NCI-H146 treated with DMSO at 0.1 percent for 48 hours (cell line): ENCODE results near the gene MMRN2.
A peak's percentile ranks its signal among the peaks of the same experiment; 100 is the strongest.

Experiments used
- DNase-seq: peaks from one replicate; lab custom pipeline; 2025; ENCODE audit not compliant: unreplicated experiment; lab: John Stamatoyannopoulos, UW

Gene MMRN2

DNA sequence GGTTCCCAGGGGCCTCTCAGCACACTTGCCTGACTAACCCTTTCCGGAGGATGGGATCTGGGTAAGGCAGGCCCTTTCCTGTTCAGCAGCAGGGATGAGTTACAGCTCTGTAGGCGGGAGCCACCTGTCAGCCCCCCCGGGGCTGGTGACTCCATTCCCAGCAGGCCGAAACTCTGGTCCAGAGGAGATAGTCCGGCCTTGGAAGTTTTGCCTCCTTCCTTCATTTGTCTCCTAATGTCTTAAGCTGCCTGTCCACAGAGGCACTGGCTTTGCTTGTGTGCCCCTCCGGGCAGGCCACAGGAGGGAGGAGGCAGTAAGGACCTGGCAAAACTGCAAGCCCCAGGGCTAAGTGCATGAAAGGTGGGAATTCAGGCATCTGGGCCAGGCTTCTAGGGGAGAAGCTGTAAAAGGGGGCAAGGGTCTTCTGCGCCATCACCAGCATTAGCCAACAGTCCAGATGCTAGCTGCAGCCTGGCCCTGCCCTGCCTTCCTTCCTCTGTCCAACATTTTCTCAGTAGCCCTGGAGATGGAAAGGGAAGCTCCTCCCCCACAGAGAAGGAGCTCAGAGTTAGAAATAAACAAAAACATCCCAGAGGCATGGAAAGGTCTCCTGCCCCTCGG, 12.1 kb upstream of the MMRN2 start:
- DNase-seq = peak; percentile 17

GRCh38 chr10:86968994-86969355, 11.6 kb upstream of the MMRN2 start:
- DNase-seq = no peak

- DNase-seq = peak; percentile 28
Observed at GRCh38 chr10:86968271-86968993, 11.0 kb upstream of the MMRN2 start, which contains the start of gene ADIRF. TSS of gene ADIRF (plus strand) at chr10:86968482. CDS start at chr10:86968545, 63 bp downstream.

GRCh38 chr10:86967481-86967941, 10.1 kb upstream of the MMRN2 start:
- DNase-seq = no peak

- no peak for DNase-seq
Observed at GRCh38 chr10:86965986-86966654, 8.7 kb upstream of the MMRN2 start.

GRCh38 chr10:86964847-86965190, 7.4 kb upstream of the MMRN2 start:
- no peak for DNase-seq

GRCh38 chr10:86964061-86964846, 6.8 kb upstream of the MMRN2 start:
- no peak for DNase-seq

DNA sequence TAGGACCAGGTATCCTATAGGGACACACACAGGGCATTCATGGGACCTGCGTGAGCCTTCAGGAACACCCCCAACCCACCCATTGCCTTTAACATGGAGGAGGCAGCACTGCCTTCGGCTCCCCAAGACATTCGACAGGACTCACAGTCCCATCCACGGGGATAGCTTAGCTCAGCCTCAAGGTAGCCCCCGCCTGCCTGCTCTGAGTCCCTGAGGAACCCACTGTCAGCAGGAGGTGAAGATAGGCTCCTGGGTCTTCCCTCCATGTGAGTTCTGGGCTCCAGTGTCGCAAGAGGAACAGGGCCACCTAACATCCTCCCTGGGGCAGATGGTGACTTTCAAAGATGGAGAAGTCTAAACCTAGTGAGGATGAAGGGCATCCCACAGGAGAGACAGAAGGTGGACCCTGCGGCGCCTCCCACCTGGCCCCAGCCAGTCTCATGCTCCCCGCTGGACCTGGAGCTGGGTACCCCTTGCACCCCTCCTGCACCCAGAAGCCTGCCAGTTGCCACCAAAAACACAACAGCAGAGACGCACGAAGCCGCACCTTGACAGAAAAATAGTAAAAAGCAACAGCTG, 6.0 kb upstream of the MMRN2 start:
- DNase-seq = no peak

- no peak for DNase-seq
Observed at GRCh38 chr10:86962981-86963310, 5.5 kb upstream of the MMRN2 start.

DNA sequence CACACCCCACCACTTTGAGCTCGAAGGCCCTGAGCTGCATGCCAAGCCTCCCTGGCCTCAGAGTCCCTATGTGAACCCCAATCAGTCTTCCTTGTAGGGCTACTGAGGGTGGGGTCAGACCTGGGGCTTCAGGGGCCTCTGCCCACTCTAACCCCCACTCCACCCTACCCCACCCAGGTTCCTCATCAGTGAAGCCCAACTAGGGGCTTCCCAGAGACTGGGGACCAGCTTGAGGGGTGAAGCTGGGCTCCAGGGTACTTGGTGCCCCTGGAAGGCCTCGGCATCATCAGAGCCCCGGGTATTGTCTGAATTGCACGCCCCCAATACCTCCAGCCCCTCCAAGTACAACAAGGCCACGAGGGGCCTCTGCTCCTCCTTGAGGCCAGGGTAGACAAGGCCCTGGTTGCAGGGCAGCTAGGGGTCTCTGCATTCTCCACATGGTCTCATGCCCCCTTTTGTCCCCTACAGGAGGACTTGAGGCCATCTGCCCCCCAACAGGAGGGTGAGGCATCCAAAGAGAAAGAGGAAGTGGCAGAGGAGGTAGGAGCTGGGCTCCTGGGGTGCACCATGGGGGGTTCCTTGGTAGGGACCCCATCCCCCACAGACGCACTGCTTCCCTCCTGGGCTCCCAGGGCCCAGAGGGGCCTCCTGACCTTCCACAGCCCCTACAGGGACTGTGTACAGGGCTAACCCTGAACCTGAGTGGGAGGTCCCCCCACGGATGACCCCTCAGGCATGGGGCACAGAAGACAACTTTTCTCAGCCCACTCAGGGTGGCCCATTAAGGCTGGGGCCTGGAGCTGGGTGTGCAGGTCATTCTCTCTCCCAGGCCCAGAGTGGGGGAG, 4.9 kb upstream of the MMRN2 start:
- no peak for DNase-seq

DNA sequence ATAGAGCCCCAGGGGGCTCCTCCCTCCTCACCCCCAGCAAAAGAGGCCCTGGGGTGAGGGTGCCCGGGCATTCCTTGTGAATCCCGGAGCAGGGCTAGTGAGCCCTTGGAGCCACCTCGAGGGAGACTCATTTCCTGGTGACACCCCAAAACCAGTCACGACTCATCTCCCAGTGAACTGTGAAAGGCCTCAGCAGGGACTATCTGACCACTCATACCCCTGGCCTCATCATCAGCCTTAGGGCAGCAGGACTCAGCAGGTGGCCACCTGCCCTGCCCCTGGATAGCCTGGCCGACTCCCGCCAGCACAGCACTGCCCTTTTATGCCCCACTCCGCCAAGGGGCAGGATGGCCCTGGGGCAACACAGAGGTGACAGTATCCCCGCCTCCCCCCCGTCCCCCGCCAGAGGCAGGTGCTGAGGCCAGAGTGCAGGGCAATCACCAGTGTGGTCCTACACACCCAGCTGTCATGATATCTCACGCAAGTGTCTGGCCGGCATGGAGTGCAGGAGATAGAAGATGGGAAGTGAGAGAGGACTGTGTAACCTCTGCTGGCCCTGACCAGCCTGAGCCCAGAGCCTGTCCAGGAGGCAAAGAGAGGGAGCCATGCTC, 4.2 kb upstream of the MMRN2 start:
- peak; percentile 49 for DNase-seq

GRCh38 chr10:86960863-86961434, 3.5 kb upstream of the MMRN2 start:
- DNase-seq = no peak

DNA sequence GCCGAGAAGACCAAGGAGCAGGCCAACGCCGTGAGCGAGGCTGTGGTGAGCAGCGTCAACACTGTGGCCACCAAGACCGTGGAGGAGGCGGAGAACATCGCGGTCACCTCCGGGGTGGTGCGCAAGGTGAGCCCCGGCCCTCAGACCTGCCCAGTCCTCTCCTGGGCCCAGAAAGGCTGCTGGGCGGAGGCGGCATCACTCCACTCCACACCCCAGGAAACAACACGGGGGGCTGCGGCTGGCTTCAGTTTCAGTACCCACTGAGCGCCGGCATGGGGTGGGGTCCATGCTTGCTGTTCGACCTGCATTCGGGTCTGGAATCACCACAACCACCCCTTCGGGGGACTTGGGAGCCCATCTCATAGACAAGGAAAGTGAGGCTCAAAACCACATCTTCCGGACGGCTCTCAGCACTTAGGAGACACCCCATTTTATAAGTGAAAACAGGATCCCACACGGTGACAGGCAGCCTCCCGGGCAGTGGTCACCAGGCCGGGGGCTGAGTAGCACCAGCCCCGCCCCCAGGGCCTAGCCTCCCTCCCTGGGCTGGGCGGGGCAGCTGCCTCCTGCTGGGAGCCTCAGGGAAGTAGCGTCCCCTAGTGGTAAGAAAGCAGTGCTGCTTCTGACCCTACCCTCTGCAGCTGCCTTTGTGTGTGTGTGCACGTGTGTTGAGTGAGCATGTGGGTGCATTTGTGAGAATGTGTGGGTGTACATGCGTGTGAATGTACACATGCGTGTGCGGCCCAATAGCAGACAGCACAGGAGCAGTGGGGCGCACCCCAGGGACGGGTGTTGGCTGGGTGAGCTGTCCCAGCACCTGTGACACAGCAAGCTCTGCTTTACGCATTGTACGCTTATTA, 2.8 kb upstream of the MMRN2 start:
- no peak for DNase-seq

- no peak for DNase-seq
Observed at GRCh38 chr10:86959737-86960002, 2.3 kb upstream of the MMRN2 start.

GRCh38 chr10:86958901-86959736, 1.7 kb upstream of the MMRN2 start:
- peak; percentile 3 for DNase-seq

DNA sequence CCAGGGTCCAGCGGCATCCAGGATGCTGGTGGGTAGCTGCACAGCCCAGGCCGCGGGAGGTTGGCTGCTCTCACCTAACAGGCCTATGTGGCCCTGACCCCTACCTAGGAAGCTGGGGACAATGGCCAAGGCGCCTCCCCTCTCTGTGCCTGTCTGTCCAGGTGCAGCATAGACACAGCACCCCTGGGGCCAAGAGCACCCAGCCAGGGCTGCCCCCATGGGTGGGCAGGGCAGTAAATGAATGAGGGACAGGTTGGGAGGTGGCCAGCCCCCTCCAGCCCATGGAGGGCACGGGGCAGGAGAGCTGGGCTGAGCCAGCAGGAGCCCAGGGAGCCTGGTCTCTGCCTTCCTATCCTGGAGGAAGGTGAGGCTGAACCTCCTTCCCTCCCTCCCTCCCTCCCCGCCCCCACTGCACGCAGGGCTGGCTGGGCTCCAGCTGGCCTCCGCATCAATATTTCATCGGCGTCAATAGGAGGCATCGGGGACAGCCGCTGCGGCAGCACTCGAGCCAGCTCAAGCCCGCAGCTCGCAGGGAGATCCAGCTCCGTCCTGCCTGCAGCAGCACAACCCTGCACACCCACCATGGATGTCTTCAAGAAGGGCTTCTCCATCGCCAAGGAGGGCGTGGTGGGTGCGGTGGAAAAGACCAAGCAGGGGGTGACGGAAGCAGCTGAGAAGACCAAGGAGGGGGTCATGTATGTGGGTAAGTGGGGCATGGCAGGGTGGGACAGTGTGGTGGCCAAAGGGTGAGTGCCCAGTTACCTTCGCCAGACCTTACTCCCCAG, 893 bp upstream of the MMRN2 start, which contains the start of gene SNCG:
SNCG (plus strand) TSS at position 484 of the 785 bp plus-strand sequence; CDS start at position 583, 99 bp downstream.
- peak; percentile 14 for DNase-seq

DNA sequence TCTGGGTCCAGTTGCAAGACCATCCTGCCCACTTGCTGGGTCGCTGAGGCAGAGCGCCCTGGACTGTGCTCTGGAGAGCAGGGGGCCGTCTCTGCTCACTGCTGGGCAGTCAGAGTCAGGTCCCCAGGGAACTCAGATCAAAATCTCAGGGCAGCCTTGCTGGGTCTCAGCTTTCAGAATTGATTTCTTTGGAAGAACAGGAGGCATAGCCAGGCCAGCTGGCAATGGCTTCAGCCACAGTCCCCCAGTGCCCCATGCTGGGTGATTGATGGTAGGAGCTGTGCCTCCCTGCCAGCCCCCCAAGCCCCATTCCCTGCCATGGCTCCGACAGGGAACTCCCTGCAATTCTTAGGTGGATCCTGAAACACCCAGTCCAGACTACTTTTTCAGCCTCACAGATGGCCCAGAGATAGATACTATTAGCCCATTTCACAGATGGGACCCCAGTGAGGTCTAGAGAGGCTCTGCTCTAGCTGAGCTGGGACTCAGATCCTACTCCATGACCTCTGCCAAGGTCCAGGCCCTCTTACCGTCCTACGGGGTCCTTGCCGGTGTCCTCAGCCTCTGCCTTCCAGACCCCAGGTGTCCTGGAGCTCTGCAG, 467 bp downstream of the MMRN2 start:
- no peak for DNase-seq
